GM19397 (cell line): ENCODE measurements around the gene NF1.

Source experiments
- ATAC-seq: cut with Tn5 transposase; IDR thresholded peaks from one replicate; pipeline ENCODE4 v1.9.1; 2021; ENCODE audit warnings: mild to moderate bottlenecking, moderate library complexity; ENCODE audit not compliant: unreplicated experiment

NF1 gene

DNA sequence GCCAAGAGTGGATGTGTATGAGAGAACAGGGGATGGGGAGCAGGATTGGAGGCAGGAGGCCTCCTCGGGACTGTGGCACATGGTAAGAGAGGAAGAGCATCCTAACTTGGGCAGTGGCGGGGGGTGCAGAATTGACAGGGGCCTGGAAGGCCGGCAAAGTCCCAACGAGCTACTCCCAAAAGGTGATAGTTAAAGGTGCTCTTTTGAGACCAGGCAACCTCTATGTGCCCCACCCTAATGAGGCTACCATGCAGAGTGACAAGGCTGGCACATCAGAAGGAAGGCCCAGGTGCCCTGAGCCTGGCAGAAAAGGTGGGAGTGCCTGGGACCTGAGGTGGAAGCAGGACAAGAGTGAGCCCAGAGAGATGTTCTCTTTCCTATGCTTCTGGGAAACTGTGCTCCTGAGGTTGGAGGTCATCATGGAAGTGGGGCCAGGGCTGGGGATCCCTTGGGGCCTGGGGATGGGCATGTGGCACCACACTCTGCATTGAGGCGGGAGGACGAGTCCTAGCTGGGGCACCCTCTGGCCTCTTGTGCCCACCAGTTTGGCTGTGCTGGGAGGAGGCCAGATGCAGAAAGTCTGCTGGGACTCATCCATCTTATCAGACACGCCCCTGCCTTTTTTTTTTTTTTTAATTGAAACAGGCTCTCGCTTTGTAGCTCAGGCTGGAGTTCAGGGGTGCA is 302.6 kb downstream of the NF1 start:
- ATAC-seq: no peak

DNA sequence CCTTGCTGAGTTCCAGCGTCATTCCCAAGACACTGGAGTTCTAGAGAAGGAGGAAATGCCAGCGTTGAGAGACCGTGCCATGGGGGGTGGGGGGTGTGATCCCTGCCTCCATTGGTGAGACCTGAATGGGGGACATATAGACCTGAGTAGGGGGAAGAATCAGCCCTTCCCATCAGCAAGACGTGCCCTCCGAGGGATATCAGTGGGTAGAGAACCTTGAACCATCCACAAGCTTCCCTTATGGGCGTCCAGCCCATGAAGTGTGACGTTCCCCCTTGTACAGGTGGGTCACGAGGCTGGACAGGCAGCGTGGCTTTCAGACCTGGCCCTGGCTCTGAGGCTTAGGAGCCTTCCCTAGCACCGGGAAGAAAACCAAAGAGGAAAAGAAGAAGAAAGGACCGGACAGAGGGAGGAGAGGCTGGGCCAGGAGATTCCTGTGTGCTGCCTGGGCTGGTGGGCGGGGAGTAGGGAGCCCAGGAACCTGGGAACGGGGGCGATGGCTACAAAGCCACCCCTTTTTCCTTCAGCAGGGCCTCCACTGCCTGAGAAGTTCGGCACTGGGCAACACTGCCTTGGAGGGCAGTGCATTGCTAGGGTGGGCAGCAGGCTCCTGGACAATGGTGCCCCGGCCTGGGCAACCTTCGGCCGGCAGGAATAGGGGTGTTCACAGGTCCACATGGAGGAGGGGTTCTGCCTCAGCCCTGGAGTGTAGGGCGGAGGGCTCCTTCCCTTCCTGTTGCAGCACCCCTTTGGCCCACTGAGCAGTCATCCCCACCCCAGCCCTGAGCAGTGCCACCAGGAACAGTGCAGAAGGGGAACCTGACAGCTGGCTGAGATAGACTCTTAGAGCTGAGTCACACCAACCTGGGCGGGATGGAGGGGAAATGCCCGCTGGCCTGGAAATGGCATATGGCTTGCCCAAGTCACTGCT is 303.9 kb downstream of the NF1 start:
- ATAC-seq: no peak

DNA sequence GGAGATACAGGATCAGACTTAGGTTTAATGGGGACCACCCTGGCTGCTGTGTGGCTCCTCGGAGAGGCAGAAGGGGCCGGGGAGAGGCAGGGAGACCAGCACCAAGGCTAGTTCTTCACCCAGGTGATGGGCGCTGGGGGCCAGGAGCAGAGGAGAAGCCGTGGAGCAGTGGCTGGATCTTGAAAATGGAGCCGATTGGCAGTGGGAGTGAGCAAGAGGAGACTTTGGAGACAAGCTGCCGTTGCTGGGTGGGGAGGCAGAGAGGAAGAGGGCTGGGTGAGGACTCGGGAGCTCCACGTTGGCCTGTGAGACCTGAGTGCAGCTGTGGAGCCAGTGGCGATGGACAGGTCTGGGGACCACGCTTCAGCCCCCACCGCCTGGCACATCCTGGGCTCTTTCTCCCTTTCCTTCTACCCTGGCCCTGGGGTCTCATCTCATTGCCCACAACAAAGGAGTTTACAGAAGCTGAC is 305.7 kb downstream of the NF1 start:
- no peak for ATAC-seq

DNA sequence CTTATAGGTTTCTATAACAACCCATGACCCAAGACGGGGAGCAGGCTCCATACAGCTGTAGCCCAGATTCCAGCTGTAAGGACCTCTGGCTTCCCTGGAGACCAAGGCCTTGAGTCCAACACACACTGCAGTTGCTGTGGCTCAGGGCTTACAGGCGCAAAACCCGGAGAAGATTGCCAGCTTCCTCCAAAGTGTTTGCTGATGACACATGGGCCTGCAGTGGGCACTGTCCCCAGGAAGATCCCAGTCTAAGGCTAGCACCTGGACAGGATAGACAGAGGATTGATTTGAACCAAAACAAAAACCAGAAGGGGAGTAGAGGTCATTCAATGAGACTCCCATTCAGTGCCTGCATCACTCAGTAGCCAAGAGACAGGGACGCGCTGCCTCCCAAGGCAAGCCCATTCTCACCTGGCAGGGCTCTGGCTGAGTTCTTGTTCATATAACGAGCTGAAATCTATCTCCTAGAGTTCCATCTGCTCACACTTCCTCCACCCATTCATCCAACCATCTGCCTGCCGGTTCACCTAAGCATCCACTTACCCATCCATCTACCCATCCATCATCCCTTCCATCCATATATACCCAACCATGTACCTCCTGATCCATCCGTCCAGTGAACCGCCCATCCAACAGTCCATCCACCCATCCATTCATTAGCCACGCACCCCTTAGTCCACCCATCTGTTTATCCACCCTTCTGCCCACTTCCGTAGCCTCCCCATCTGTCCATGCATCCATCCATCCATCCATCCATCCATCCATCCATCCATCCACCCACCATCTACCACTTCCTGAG is 306.9 kb downstream of the NF1 start:
- ATAC-seq: no peak

DNA sequence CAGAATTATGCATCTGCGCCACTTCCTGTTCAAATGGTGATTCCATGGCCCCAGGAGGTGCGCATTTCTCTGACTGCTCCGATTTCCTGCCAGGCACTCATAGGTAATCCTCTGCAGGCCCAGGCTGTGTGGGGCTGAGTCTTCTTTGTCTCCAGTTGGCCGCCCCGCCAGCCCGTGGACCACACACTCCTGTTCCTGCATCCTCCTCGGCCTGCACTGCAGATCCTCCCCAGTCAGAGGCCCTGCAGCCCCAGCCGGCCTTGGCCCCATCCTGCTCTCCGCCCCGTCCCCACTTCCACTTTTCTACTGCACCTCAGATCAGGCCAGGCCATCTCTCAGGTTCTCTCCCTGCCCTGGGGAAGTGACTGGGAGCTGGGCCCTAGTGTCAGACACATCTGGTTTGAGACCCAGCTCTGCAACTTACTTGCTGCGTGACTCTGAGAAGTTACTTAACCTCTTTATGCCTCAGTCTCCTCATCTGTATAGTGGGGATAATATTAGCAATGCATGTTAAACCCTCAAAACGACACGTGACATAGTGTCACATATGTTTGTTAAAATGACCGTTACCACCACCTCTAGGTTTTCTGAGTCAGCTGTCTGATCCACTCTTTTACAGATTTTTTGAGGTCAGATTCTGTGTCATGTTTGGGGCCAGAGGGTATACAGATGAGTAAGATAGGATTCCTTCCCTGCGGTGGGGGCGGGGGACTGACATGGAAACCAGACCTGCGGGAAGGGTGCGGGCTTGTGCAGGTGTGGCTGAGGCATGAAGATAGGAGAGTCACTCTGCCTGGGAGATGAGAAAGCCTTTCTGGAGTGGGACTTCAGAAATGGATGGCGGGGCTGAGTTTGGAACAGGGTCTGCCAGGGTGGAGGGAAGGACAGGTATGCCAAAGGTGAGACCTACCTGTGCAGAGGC is 309.5 kb downstream of the NF1 start:
- no peak for ATAC-seq

DNA sequence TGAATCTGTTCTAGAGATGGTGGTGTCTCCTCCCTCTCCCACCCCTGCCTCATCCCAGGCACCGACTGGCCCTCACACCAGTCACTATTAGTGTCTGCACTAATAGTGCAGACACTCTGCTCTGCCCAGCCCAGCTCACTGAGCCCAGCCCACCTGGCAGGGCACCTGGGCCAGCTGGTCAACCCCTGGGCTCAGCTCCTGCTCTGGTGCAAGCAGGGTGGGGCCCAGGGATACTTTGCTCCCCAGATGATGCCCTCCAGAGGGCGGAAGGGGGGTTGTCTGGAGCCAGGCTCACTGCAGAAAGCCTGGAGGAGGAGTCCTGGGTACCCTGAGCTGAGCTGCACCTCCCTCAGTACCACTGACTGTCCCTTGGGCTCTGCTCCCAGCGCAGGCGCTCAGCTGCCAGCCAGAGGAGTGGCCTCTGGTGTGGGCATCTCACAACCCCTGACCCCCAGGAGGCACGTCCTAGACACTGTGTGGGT is 311.2 kb downstream of the NF1 start:
- no peak for ATAC-seq

DNA sequence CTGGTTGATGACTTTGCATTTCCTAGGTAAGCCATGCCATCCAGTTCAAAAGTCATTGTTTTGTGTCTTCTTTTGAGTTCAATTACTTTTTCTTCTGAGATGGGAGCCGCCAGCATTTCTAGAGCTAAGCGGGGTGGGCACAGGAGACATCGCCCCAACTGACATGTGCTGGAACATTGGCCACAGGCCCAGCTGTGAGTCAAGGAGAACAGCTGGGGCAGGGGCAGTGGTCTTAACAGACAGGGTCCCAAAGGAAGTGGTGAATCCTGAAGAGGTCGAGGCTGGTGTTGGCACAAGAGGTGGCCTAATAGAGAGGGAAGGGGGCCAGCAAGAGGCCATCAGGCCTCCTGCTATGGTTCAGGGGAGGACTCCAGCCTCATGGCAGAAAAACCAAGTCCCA is 313.8 kb downstream of the NF1 start:
- no peak for ATAC-seq

DNA sequence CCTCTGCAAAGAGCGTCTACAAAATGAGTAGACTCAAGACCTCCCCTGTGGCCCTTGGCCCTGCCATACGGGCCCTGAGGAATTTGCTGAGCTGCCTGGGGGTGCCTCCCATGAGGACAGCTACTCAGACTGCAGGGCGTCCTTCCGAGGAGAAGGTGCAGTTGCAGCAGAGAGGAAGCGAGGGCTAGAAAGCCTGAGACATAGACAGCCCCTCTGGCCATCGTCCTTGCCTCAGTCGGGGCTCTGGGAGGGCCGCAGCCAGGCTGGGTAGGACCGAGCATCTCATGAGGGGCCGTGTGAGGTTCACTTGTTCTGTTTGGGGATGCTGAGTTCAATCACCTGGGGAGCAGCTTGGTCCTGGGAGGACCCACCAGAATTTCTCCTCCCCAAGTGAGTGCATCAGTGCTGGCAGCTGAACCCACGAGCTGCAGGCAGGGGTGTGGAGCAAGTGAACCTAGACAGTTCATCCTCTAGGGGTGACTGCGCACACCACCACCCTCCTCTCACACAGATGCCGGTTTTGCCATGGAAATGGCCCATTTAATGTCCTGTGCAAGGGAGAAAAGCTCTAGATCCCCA is 317.0 kb downstream of the NF1 start:
- ATAC-seq: no peak

DNA sequence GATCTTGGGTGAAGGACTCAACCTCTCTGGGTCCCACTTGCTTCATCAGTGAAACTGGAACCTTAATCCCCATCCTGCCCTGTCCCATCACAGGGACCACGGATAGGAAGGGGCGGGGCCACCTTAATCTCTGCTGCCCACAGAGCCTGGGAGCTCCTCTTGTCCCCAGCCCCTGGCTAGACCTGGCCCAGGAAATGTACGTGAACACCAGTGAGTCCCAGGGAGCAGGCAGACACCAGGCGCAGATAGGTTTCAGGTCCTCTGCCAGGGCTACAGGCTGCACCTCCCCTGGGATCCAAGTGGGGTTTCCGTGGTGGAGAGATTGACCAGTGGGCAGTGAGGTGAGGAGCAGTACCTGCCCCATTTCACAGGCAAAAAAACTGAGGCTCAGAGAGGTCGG is 317.7 kb downstream of the NF1 start:
- ATAC-seq: no peak

DNA sequence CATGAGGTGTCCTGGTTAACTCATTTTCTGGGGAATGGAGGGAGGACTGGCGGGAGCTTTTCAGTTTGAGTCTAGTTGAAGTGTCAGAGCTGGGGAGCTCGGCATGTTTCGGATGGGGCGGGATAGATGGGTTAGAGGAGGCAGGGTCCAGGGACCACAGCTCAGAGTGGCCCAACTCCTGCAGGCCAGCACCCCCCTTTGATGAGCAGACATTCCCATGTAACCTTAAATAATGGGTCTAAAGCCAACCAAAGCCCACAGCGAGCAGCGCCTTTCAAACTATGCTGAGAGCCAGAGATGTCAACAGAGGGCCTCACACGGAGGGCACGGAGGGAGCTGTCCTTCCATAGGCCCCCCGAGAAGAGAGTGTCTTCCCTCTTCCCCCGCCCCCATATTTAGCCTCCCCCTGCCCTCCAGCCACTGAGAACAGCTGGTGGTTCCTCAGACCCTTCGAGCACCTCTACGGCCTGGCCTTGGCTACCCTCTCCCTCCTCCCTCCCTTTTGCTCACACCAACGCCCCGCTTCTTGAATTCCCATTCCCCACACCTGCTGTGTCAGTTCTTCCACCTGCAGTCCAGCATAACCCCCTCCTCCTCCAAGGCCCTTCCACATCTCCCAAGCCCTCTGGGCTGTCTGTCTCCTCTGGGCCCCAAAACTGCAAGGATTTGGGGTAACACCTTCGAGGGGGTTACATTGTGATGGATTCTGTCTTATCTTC is 318.5 kb downstream of the NF1 start:
- ATAC-seq: no peak

DNA sequence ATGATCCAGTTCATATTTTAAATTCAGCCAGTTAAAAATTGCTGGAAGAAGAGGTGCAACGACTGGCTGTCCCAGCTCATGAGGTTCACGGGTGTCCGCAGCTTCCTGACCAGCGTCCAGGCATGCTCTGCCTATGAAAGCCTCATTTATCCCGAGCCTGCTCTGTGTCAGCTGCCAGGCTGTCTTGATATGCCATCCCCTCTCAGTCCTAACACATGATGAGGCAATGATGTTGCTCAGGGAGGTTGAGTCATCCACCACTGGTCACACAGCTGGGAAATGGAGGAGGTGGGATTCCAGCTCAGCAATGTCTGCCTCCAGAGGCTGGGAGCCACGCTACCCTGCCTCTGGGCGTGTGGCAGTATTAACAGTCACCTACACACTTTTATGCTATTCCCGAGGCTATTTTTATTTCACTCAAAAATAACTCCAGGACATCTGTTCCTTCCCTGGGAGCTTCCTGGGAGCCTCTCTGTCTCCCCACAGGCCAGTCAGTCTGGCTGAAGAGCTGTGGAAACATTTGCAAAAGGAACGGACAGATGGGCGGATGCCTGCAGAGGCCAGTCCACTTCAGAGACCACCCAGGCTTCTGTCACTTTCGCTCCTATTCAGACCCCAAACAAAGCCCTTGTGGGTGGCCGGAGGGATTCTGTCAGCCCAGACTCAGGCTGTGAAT is 319.2 kb downstream of the NF1 start:
- ATAC-seq: no peak

DNA sequence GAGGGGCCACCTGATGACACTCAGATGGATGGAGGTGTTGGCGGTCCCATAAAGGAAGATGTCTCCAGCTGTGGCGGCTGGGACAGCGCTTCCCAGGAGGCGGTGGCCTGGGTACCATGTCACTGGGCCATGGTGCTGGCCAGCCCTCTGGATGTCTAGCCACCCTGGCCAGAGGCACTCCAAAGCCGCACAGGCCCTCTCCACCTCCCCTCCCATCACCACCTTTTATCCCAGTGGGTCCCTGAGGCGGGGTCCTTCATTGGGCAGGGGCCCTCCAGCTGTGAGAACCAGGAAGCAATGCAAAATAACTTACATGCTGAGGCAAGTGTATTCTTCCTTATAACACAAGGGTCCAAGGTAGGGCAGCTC is 319.8 kb downstream of the NF1 start:
- ATAC-seq: no peak

DNA sequence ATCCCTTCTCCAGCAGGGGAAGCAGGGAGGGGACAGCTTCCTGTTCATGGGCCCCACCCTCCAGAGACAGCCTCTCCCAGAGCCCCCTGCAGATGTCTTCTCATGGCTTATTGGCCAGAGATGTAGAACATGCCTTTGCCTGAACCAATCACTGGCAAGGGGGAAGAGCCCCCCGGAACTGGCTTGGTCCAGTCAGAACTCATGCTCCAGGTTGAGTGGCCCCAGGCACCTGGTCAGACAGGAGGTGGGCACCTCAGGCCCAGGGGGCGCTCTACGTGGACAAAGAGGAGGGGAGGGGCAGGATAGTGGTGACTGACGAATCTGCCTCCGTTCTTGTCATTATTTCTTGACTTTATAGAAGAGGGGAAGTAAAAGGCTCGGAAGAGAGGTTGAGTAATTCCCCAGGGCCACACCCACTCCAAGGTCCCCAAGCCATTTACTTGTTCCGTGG is 320.3 kb downstream of the NF1 start:
- ATAC-seq: no peak

DNA sequence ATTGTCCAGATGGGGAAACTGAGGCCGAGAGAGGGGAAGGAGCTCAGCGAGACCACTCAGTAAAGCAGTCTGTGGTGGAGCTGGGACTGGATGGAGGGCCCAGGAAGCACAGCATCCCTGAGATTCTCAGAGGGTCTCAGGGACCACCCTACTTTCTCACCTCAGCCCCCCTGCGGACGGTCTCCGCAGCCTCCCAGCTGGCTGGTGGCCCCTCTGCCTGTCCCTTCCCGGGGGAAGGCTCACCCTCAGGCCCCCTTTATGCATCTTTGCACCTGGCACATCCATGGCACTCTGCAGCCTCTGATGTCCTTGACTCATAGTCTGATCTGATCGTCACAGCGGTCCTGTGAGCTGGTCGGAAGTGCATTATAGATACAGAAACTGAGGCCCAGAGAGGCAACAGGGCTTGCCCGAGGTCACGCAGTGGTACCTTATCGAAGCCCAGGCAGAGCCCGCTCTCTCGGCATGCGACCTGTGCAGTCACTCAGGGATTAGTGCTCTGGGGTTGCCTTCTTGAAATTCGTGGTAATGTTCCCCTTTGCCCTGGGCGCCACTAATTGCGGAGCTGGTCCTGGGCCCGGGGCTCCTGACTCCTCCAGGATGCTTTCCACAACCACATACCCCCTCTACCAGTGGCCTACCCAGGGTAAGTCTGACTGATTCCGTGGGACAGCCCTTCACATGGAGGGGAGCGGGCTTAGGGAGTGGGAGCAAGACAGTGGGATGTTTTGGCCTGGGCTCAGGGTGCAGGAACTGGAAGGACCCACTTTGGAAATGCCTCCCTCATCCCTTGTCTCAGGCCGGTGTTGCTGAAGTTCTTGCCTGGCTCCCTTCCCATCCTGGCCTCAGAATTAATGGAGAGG is 321.1 kb downstream of the NF1 start:
- ATAC-seq: no peak

DNA sequence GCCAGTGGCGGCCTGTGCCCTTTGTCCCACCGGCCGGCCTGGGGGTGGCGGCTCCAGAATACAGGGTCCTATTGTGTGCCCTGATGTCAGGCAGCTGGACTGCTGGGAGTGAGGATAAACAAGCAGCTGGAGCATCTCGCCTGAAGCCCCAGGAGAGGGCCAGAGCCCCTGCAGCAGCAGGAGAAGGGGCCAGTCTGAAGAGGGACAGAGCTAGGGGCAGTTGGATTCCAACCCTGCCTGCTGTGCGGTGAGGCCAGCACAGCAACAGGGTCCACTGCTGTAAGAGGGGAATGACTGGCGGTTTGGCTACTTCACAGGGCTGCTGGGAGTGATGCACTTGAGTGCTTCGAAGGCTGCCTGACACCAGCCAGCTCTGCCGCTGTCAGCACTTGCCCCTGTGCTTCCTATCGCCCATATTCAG is 321.7 kb downstream of the NF1 start:
- ATAC-seq: no peak

DNA sequence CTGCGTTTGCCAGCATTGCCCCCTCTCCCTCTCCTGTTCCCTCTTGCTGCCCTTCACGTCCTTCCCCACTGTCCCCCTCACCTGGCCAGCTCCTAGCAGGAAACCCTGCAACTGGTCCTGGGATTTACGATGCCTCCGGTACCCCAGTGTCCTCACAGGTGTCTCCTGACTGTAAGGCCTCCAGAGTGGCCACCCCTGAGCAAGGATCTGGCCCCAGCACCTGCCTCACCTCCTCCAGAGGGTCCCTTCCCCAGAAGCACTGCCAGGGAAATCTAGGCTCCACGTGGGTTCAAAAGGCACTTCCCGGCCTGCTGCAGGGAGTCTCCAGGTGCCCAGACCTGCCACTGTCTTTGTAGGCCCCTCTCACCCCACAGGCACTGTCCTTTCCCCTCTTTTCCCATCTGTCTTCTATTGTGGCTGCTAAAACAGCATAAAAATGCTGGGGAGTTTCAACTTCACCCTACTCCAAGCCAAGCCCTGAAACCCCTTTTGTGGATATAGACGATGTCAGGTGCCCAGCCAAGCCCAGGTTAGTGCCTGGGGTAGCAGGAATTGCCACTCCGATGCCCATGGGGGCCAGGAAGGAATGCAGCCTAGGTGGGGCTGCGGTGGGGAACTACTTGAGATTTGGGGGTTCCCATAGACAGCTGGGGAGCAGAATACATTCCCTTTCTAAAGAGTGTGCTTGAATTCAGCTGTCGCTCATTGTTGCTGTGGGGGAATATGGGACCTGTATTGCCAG is 322.4 kb downstream of the NF1 start:
- no peak for ATAC-seq

DNA sequence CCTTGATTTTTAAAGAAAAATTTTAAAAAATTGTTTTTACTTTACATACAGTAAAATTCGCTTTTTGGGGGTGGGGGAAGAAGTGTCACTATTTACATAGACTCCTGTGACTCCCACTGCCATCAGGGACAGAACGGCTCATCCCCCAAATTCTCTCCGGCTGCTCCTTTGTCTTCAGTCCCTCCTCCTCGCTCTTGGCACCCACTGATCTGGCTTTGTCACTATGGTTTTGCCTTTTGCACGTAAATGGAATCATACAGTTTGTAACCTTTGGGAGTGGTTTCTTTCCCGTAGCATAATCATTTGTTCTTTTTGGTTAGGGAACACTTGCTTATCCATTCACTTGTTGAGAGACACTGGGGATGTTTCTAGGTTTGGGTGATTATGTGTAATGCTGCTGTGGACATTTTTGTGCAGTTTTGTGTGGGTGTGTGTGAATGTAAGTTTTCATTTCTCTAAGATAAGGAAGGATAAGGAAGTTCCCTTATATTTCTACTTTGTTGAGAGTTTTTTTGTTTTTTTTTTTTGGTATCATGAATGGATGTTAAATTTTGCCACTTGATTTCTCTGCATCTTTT is 324.1 kb downstream of the NF1 start:
- ATAC-seq: no peak
